ENCODE measurements around the gene KLHL40. TPM values are rescaled to one million over a fixed set of nuclear protein-coding genes. Genes with fewer than 3 reads are reported as not detected.

Gene KLHL40
- total RNA-seq, 1 experiment from 2014 or later, result not detected

DNA sequence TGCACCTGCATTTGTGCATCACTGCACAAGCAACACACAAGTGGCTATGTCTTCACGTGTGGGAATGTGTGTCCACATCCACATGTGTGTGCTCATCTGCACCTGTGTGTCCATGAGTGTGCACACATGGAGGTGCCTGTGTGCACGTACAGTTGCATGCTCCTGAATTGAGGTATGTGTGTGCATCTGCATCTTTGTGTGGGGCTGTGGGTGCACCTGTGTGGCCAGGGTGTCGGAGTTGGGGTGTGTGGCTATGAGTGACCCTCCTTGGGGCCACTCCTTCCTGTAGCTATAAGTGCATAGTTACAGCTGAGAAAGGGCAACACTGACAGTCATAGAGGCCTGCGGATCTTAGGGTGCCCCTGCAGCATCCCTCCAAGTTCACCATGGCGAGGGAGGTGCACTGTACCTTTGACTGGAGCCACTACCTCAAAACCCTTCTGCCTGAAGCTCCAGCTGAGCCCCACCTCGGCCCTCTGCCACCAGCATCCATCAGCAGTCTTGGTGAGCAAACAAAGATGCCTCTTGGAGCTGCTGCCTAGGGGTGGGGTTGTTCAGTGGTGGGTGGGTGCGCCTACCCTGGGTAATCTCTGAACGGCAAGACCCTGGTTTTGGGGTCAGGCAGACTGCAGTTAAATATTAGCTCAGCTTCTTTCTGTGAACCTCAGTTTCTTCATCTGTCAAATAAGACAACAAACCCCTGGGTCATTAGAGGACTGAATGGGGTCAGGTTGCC lies 22.5 kb downstream of the KLHL40 start:
- Histone ChIP-seq H3K23me2 (ENCODE audit: insufficient read length, low read depth, low read length, poor library complexity, severe bottlenecking) (no peaks in the 10 kb centered on the region), H2BK12ac (ENCODE audit: insufficient read length, low read depth, low read length) (no peak overlapping the region), H3K4ac (ENCODE audit: low read depth, low read length) (no peak overlapping the region), H3K27me3 (ENCODE audit: insufficient read depth, low read length) (no peaks in the 10 kb centered on the region), H4K91ac (ENCODE audit: insufficient read length, low read depth, low read length) (no peak overlapping the region), H4K8ac (replicated peaks; ENCODE audit: insufficient read length, low read depth, low read length) (no peak overlapping the region), H3K4me1 (ENCODE audit: insufficient read depth, low read length) (no peaks in the 10 kb centered on the region), H4K20me1 (ENCODE audit: control insufficient read depth, insufficient read depth, insufficient read length) (no peaks in the 10 kb centered on the region), H3K27ac (ENCODE audit: insufficient read length, low read depth, low read length) (no peak overlapping the region), H2BK5ac (ENCODE audit: insufficient read length, low read length) (no peak overlapping the region), H3K79me2 (ENCODE audit: insufficient read depth, low read length) (no peaks in the 10 kb centered on the region), H3K14ac (ENCODE audit: insufficient read depth, low read length) (no peak overlapping the region), H2BK15ac (ENCODE audit: low read depth, low read length) (no peak overlapping the region), H3K9ac (ENCODE audit: extremely low read depth, insufficient read length, low read length) (no peak overlapping the region), H3K56ac (ENCODE audit: insufficient read length, low read depth, low read length) (no peak overlapping the region), H3K9me3 (ENCODE audit: control insufficient read depth, low read depth, low read length) (no peaks in the 10 kb centered on the region), H3T11ph (ENCODE audit: low read length) (no peak overlapping the region), H2BK120ac (ENCODE audit: low read depth, low read length, poor library complexity, severe bottlenecking) (no peak overlapping the region), H3K4me2 (ENCODE audit: insufficient read depth, insufficient read length, low read length) (no peak overlapping the region), H3K18ac (ENCODE audit: insufficient read length, low read depth, low read length) (no peak overlapping the region), H3K79me1 (ENCODE audit: insufficient read depth, low read depth, low read length, poor library complexity, severe bottlenecking) (no peaks in the 10 kb centered on the region), H2BK20ac (ENCODE audit: low read depth, low read length, poor library complexity, severe bottlenecking) (no peak overlapping the region), H2AK5ac (ENCODE audit: insufficient read length, low read length) (no peak overlapping the region), H3K23ac (ENCODE audit: insufficient read length, low read depth, low read length) (no peak overlapping the region), H2AFZ (ENCODE audit: low read length) (no peak overlapping the region), H4K5ac (ENCODE audit: insufficient read length, low read depth, low read length) (no peak overlapping the region)
- Mint-ChIP-seq H3K27me3 (ENCODE audit: low read depth) (peaks cover 2% of the 10 kb centered on the region; the same call in 1 of the 2 replicates), H3K36me3 (ENCODE audit: insufficient read depth in 1 of 3, low read depth in 3 of 3) (no peaks in the 10 kb centered on the region; a peak in 1 of 7 replicates), H3K4me1 (peaks cover 5 to 9% of the 10 kb centered on the region in 2 experiments), H3K4me3 (no peak overlapping the region), H3K9me3 (no peaks in the 10 kb centered on the region), H3K27ac (no peak overlapping the region; a peak in 1 of 7 replicates)
- DNase-seq, result no peak
- no CpG with 5 or more reads among the region's 8 CpGs for WGBS (ENCODE audit: extremely low coverage, insufficient read length, low lambda C conversion rate)
- TF ChIP-seq, protein P1, sequence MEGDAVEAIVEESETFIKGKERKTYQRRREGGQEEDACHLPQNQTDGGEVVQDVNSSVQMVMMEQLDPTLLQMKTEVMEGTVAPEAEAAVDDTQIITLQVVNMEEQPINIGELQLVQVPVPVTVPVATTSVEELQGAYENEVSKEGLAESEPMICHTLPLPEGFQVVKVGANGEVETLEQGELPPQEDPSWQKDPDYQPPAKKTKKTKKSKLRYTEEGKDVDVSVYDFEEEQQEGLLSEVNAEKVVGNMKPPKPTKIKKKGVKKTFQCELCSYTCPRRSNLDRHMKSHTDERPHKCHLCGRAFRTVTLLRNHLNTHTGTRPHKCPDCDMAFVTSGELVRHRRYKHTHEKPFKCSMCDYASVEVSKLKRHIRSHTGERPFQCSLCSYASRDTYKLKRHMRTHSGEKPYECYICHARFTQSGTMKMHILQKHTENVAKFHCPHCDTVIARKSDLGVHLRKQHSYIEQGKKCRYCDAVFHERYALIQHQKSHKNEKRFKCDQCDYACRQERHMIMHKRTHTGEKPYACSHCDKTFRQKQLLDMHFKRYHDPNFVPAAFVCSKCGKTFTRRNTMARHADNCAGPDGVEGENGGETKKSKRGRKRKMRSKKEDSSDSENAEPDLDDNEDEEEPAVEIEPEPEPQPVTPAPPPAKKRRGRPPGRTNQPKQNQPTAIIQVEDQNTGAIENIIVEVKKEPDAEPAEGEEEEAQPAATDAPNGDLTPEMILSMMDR (conservative IDR thresholded peaks at IDR 0.05), result no peak

All from H9 (cell line).